HAP-1 (cell line): ENCODE results near the gene FAM241A.
A peak's percentile ranks its signal among the peaks of the same experiment; 100 is the strongest.
"Not testable (repeated sequence)": the region's sequence is repeated elsewhere in the genome, so short reads cannot be mapped to it uniquely, and the experiment has no call there.

Experiments used
- DNase-seq, 2 experiments: peaks; one replicate each; pipeline ENCODE4 v3.0.0-alpha.2; 2016 to 2020; ENCODE audit warnings: low spot score in 2 of 2
- H3K27me3 ChIP-seq: fragments of 250-450 bp; sonication (Bioruptor Pico); 2 replicates; pipeline ENCODE4 v1.5.1; 2020; ENCODE audit warnings: low read depth, mild to moderate bottlenecking, moderate library complexity
- H3K36me3 ChIP-seq: fragments of 250-450 bp; sonication (Bioruptor Pico); replicated peaks from 2 replicates; pipeline ENCODE4 v1.5.1; 2020; ENCODE audit warnings: mild to moderate bottlenecking
- H3K4me1 ChIP-seq: fragments of 250-450 bp; sonication (Bioruptor Pico); 2 replicates; pipeline ENCODE4 v1.5.1; 2020; ENCODE audit warnings: mild to moderate bottlenecking
- H3K4me3 ChIP-seq: fragments of 250-450 bp; sonication (Bioruptor Pico); 2 replicates; pipeline ENCODE4 v1.5.1; 2020; ENCODE audit warnings: mild to moderate bottlenecking, moderate library complexity
- H3K9me3 ChIP-seq: fragments of 250-450 bp; sonication (Bioruptor Pico); 2 replicates; pipeline ENCODE4 v1.5.1; 2020; ENCODE audit warnings: mild to moderate bottlenecking, moderate library complexity
- in situ Hi-C: fragments of 300-500 bp; cut with MboI; formaldehyde crosslinking; loops from 3 replicates; pipeline ENCODE4 v1.14.3; 2020; ENCODE audit warnings: low sequenced_read_pairs, inconsistent platforms, mixed read lengths

FAM241A gene

DNA sequence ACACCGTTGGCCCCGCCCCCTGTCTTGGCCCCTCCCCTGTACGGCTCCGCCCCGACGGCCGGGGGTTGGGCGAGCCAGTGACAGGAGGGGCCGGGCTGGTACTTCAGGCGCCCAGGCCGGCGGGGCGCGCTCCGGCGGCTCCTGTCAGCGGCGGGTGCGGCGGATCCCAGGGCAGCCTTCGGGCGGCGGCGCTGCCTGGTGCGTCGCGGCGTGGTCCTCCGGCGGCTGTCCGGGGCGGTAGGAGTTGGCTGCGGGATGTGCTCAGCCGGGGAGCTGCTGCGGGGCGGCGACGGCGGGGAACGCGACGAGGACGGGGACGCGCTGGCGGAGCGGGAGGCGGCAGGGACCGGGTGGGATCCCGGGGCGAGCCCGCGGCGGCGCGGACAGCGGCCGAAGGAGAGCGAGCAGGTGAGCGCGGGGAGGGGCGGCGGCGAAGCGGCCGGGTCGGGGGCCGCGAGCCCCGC lies at the start of gene FAM241A:
Gene FAM241A, plus strand, starts transcription at position 129 of the 464 bp plus-strand sequence. Its CDS starts 127 bp downstream, at position 256.
- no peaks in the 10 kb centered on the region for H3K27me3 ChIP-seq
- in situ Hi-C loops = no loop called here
- H3K4me3 ChIP-seq = peak within 1 kb of the TSS; percentile 69
- H3K4me1 ChIP-seq = peaks cover 12% of the 10 kb centered on the region
- no peaks in the 10 kb centered on the region for H3K9me3 ChIP-seq
- DNase-seq = peak; percentile 71 to 91
- H3K36me3 ChIP-seq = no peaks in the 10 kb centered on the region

DNA sequence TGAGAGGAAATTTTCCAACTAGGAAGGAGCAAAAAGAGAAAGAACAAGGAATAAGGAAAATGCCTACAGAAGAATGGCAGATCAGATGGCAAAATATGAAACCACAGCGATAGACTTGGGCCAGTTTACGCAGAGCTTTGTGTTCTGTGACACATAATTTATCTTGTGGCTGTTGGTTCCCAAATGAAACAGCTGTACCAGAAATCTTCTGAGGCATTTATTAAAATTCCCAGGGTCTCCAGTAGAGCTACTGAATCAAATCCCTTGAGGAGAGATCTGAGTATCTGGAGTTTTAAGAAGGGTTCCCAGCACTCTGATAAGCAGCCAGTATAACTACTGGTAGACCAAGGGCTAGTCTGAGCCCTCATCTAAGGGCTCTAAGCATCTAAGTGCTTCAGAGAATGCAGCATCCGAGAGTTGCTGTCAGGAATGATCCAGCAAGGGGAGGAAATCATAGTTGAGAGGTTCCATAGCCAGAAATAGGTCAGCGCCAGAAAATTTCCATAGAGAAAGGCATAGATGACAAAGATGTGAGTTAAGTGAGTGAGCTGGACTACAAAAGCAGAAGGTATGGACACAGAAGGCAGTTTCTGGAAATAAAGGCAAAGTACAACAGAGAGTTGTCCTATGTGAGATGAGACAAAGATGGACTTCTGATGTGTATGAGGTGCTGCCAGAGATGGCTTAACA lies 46.3 kb upstream of the FAM241A start:
- DNase-seq = no peak
- H3K4me3 ChIP-seq = no peak overlapping the region
- in situ Hi-C loops = no loop called here
- no peaks in the 10 kb centered on the region for H3K4me1 ChIP-seq
- H3K27me3 ChIP-seq = peaks cover 18% of the 10 kb centered on the region; the same call in 1 of the 2 replicates
- no peaks in the 10 kb centered on the region for H3K9me3 ChIP-seq
- no peaks in the 10 kb centered on the region for H3K36me3 ChIP-seq

DNA sequence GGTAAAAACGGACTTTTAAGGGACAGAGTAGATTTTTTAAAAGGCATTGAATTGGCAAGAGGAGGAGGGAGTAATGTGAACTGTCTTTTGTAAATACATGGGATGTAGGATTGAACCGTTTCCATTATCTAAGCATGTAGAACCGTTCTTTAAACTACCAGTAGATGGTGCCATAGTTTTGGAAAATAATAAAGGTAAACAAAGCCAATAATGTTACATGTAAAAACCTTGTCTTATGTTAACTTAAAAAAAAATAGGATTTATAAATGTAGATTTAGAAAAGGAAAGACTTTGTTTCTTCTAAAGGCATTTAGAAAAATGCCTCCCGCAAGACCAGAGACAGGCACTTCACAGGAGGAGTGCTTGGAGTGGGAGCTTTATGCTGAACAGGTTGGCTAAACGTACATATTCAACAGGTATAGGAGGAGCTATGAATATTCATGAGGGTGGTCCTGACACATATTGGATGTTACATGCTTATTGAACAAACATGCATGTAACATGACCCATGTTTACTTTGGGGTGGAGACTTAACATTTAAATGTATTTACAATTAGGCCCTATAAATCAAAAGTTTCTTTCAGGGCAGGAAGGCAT lies 45.5 kb upstream of the FAM241A start:
- Histone ChIP-seq H3K4me1 (no peaks in the 10 kb centered on the region), H3K36me3 (no peaks in the 10 kb centered on the region), H3K27me3 (peaks cover 18% of the 10 kb centered on the region; the same call in 1 of the 2 replicates), H3K9me3 (no peaks in the 10 kb centered on the region), H3K4me3 (no peak overlapping the region)
- in situ Hi-C loops = loop anchor here (25.0 kb wide), 2 partner anchors 513 to 663 kb away; no protein-coding TSS in a partner anchor
- DNase-seq = peak in 1 of 2 experiments; percentile 64

DNA sequence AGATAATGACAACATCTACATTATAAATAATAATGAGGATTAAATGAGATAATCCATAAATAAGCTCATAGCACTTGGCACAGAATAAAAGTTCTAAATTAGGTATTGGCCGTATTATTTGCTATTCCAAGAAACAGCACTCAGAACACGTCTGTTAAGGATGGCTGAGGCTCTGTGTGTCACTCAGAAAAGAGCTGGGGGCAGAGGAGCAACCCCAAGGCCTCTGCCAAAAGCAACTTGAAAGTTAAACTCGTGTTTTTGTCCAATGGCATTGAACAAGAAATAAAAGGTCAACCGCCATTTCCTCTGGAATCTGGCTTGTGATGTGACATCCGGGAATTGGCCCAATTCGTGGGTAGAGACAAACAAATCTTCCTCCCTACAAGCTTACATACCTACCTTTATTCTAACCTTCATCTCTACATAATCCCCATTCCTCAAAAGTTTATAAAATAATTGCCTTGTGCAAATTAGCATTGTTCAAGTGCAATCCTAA lies 42.3 kb upstream of the FAM241A start:
- H3K4me1 ChIP-seq = no peaks in the 10 kb centered on the region
- in situ Hi-C loops = loop anchor here (25.0 kb wide), 2 partner anchors 509 to 659 kb away; no protein-coding TSS in a partner anchor
- no peaks in the 10 kb centered on the region for H3K27me3 ChIP-seq
- no peaks in the 10 kb centered on the region for H3K36me3 ChIP-seq
- no peak for DNase-seq
- H3K4me3 ChIP-seq = no peak overlapping the region
- no peaks in the 10 kb centered on the region for H3K9me3 ChIP-seq

DNA sequence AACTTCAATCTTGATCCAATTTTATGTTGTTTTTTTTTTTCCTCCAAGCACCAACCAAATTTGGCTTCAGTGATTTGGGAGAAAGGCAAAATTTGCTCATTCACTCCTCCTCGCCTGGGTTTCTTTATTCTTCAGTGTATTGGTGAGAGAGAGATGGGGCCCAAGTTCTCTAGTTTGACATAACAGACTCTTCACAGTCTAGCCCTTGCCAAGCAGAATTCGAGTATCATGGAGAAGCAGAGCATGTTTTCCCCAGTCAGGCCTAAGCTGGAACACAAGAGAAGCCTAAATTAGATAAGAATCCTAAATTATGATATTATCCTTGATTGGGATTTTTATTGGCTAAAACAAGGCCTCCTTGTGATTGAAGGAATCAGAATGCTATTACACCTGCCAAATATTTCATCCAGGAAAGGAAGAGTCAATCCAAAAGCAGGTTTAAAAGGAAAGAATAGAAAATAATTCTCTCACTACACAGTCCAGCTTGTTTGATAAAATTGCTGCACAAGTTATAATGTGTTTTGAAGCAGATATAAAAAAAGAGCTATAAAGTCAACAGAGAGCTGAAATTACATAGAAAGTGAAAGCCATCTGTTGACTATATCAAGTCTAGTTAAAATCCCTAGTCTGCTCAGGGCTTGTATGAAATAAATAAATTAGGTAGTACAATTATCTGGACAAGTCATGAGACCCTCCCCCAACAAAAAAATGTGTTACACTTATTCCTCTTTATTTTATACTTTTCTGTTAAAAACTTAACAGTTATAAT lies 39.9 kb upstream of the FAM241A start:
- Histone ChIP-seq H3K4me1 (no peaks in the 10 kb centered on the region), H3K27me3 (no peaks in the 10 kb centered on the region), H3K36me3 (no peaks in the 10 kb centered on the region), H3K9me3 (no peaks in the 10 kb centered on the region), H3K4me3 (no peak overlapping the region)
- DNase-seq = no peak
- in situ Hi-C loops = loop anchor here (25.0 kb wide), 2 partner anchors 507 to 657 kb away; no protein-coding TSS in a partner anchor

DNA sequence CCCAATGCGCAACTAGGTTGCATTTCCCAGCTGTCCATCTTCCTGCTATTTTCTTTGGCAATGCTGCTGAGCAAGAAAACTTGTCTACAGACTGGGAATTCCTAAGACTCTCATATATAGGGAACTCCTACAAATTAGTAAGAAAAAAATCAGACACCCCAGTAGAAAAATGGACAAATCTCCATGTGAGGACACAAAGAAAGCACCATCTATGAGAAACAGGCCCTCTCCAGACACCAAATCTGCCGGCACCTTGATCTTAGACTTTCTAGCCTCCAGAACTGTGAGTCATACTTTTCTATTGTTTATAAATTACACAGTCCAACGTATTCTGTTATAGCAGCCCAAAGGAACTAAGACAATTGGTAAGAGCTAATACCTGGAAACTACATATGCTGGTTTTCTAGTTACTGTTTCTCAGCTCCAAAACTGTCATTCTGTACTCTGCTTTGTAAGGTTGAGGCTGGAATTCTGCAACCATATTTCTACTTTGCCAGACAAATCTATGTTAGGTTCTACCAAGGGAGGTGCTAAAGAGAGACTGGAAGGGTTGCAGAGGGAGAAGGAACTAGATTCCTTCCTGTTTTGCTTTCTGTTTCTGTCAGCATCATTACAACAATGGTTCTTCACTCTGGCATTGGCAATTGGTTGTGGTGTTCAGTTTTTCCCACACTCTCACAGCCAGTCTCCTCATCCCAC lies 35.7 kb upstream of the FAM241A start:
- Histone ChIP-seq H3K4me1 (0 out of 2 replicates have a peak, but pooled peaks cover 2% of the 10 kb centered on the region), H3K4me3 (no peak overlapping the region), H3K27me3 (no peaks in the 10 kb centered on the region), H3K36me3 (no peaks in the 10 kb centered on the region), H3K9me3 (no peaks in the 10 kb centered on the region)
- in situ Hi-C loops = loop anchor here (25.0 kb wide), 2 partner anchors 503 to 653 kb away; no protein-coding TSS in a partner anchor
- no peak for DNase-seq

DNA sequence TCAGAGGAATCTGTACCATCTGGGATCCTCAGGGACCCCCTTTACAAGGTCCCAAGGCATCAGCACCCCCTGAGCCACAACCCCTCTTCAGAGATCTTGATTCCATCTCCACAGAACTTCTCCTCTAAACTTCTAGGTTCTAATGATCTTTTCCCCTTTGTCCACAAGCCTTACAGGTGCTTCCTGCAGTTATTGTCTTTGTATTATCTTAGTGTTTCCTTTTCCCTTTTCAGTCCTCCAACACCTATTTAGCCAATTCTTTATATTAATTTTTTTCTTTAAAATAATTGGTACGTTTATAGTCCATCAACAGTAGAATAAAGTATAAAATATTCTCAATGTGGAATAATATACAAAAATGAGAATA lies 35.2 kb upstream of the FAM241A start:
- Histone ChIP-seq H3K27me3 (no peaks in the 10 kb centered on the region), H3K9me3 (no peaks in the 10 kb centered on the region), H3K36me3 (no peaks in the 10 kb centered on the region), H3K4me3 (no peak overlapping the region), H3K4me1 (0 out of 2 replicates have a peak, but pooled peaks cover 2% of the 10 kb centered on the region)
- no peak for DNase-seq
- in situ Hi-C loops = loop anchor here (25.0 kb wide), 2 partner anchors 502 to 652 kb away; no protein-coding TSS in a partner anchor

DNA sequence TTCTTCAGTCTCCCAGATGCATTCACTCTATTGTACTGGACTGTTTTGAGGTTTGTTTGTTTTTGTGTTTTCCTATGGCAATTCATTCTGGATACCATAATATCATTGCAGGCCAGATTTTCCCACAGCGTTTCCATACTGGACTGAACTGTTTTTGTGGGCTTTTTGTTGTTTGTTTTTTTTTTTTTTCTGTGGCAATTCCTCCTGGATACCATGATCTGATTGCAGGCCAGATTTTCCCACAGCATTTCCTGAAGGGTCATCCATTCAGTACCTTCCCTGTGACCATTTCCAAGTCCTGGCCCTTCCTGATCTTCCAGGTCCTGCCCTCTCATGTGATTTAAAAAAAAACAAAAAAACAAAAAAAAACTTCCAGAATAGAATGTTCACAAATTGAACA lies 33.9 kb upstream of the FAM241A start:
- Histone ChIP-seq H3K4me1 (0 out of 2 replicates have a peak, but pooled peaks cover 2% of the 10 kb centered on the region), H3K9me3 (no peaks in the 10 kb centered on the region), H3K27me3 (no peaks in the 10 kb centered on the region), H3K36me3 (no peaks in the 10 kb centered on the region), H3K4me3 (no peak overlapping the region)
- in situ Hi-C loops = loop anchor here (25.0 kb wide), 2 partner anchors 501 to 651 kb away; no protein-coding TSS in a partner anchor
- DNase-seq = no peak

DNA sequence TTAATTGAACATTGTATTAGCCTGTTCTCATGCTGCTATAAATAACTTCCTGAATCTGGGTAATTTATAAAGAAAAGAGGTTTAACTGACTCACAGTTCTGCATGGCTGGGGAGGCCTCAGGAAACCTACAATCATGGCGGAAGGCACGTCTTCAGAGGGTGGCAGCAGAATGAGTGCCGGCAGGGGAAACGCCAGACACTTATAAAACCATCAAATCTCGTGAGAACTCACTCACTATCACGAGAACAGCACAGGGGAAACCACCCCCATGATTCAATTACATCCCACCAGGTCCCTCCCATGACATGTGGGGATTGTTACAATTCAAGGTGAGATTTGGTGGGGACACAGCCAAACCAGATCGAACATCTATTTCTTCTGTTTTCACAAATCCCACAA lies 33.2 kb upstream of the FAM241A start:
- H3K9me3 ChIP-seq, H3K27me3 ChIP-seq, H3K36me3 ChIP-seq, H3K4me1 ChIP-seq, DNase-seq, H3K4me3 ChIP-seq: not testable (repeated sequence)
- in situ Hi-C loops = loop anchor here (25.0 kb wide), 2 partner anchors 500 to 650 kb away; no protein-coding TSS in a partner anchor

DNA sequence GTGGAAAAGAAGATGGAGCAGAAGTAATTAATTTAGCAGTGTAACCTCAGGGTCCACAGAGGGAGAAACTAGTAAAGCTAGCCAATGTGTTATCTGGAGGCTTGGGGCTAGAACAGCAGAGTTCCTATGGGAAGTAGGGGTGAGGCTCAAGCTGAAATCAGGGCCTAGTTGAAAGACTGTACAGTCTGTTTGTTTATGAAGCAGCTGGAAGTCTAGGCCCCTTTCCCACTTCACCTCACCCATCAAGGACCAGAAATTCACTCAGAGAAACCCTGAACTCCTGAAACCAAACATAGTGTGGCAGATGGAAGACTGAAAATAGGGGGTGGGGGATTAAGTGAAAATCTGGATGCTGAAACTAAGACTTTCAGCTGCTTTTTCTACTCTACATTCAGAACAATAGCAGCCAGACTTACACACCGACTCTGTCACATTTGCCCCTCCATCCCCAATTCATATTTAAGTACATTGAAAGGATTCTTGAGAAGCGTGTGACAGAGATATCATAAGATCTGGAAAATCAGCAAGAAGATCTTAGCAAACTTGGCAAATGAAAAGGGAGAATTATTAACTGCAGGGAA lies 32.6 kb upstream of the FAM241A start:
- Histone ChIP-seq H3K36me3 (no peaks in the 10 kb centered on the region), H3K9me3 (no peaks in the 10 kb centered on the region), H3K4me3 (no peak overlapping the region), H3K27me3 (no peaks in the 10 kb centered on the region), H3K4me1 (0 out of 2 replicates have a peak, but pooled peaks cover 2% of the 10 kb centered on the region)
- in situ Hi-C loops = loop anchor here (25.0 kb wide), 2 partner anchors 500 to 650 kb away; no protein-coding TSS in a partner anchor
- DNase-seq = no peak

DNA sequence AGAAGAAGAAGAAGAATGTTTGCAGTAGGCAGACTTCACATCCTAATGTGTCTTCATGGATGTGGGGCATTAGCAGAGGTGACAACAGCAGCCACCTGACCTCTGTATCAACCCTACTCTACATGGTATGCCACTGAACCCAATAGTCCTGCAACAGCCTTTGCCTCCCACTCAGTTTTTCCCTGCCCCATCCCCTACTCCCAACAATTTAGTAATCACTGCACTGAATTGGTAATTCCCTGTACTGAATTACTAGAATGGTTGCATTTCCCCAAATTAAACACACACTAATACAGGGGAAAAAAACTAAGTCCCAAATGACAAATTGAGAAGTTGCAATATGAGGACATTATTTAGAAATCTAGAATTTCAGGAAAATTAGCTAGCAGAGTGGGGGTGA lies 31.4 kb upstream of the FAM241A start:
- in situ Hi-C loops = loop anchor here (25.0 kb wide), 2 partner anchors 498 to 648 kb away; no protein-coding TSS in a partner anchor
- DNase-seq = no peak

DNA sequence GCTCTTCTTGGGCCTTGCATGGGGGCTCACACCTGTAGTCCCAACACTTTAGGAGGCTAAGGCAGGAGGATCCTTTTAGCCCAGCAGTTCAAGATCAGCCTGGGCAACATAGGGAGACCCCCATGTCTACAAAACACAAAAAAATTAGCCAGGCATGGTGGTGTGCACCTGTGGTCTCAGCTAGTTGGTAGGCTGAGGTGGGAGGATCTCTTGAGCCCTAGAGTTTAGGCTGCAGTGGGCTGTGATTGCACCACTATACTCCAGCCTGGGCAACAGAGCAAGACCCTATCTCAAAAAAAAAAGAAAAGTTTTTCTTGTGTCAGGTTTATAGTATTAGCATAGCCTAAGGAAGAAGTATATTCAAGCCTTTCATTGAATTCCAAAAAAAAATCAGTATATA lies 30.8 kb upstream of the FAM241A start:
- Histone ChIP-seq H3K9me3 (no peaks in the 10 kb centered on the region), H3K27me3 (no peaks in the 10 kb centered on the region), H3K4me1 (0 out of 2 replicates have a peak, but pooled peaks cover 2% of the 10 kb centered on the region), H3K36me3 (no peaks in the 10 kb centered on the region), H3K4me3 (no peak overlapping the region)
- DNase-seq = no peak
- in situ Hi-C loops = loop anchor here (25.0 kb wide), 2 partner anchors 498 to 648 kb away; no protein-coding TSS in a partner anchor

More for the DNA sequence above, 31.4 kb upstream of the FAM241A start:
- Histone ChIP-seq H3K9me3 (no peaks in the 10 kb centered on the region), H3K36me3 (no peaks in the 10 kb centered on the region), H3K4me3 (no peak overlapping the region), H3K27me3 (no peaks in the 10 kb centered on the region), H3K4me1 (0 out of 2 replicates have a peak, but pooled peaks cover 2% of the 10 kb centered on the region)
